HG02610 (cell line): ENCODE data around the gene HDAC4.

Source experiments
- ATAC-seq: cut with Tn5 transposase; IDR thresholded peaks from one replicate; pipeline ENCODE4 v1.9.1; 2021; ENCODE audit warnings: mild to moderate bottlenecking, moderate library complexity; ENCODE audit not compliant: unreplicated experiment

Gene HDAC4

DNA sequence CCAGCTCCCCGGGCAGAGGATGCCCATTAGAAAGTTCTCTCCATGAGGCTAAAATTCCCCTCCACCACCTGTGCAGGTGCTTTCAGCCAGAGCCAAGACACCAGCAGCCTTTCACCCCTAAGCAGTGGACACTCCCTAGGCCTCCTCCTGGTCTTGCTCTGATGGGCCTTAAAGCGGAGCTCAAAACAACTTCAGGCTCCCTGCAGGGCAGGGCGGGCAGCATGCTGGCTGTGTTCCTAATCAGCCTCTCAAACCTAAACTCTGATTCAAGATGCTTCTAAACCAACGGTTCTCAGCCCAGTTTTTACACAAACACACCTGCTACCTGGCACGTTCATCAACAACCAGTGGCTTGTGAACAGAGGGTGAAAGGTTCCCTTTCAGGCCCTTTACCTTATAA lies 298.6 kb downstream of the HDAC4 start:
- no peak for ATAC-seq

DNA sequence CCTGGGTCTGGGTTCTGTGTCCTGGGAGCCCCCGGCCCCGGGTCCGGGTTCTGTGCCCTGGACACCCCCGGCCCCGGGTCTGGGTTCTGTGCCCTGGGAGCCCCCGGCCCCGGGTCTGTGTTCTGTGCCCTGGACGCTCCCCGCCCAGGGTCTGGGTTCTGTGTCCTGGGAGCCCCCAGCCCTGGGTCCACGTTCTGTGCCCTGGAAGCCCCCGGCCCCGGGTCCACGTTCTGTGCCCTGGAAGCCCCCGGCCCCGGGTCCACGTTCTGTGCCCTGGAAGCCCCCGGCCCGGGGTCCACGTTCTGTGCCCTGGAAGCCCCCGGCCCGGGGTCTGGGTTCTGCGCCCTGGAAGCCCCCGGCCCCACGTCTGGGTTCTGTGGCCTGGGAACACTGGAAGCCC lies 299.0 kb downstream of the HDAC4 start:
- ATAC-seq: no peak

GRCh38 chr2:239101071-239101470 lies 299.7 kb downstream of the HDAC4 start:
- no peak for ATAC-seq

DNA sequence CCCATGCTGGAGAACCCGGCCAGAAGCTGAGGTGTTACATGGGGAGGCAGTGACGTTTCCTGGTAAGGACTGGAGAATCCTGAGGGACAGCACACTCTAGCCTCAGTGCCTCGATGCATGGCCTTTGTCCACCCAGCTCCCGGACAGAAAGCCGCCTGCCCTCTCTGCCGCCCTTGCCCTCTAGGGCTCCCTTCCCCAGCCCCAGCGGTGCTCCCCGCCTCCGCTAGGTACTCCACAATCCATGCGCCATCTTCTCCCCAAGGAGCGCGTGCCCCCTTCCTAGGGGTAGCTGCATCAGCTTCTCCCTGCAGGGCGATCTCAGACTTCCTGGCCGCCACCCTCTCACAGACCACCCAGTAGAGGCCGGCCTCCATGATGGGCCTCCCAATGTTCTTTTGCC lies 301.3 kb downstream of the HDAC4 start:
- no peak for ATAC-seq

DNA sequence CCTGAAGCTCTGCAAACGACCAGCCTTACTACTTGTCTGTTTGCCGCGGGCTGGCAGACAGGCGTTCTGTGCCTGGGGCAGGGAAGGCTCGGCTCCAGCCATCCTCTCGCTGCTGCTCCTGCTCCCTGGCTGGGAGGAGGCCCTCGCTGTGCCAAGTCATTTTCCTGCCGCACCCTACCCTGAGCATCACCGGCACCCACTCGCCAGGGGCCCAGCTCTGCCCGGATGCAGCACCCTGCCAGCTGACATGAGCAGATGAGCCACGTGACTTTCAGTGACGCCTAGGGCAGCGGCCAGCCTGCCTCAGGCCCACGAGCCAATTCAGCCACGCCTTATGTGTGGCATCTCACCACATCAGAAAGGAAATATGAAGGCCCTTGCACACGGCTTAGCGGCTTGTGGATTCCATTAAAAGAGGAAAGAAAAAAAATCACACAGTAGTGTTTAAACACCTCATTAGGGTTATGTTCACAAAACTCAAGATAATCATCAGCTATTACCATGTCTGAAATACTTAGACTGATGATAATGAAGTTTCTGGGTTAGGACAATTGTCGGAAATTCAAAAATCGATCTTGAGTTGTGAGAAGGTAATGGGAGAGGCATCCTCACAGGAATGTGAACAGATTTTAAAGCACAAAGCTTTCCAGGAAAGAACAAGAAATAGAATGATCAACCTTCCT lies 302.4 kb downstream of the HDAC4 start:
- ATAC-seq: no peak

DNA sequence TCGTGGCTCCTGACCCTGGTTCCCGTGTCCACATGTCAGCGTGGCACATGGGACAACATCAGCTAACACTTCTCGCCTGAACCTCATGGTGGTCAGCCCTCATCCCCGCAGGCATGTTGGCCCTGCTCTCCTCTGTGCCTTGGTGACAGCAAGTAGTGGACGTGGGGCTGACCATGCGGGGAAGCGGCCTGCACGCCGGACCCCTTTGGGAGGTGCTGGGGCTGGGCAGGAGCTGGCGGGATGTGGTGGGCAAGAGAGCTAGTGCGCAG lies 303.5 kb downstream of the HDAC4 start:
- no peak for ATAC-seq

DNA sequence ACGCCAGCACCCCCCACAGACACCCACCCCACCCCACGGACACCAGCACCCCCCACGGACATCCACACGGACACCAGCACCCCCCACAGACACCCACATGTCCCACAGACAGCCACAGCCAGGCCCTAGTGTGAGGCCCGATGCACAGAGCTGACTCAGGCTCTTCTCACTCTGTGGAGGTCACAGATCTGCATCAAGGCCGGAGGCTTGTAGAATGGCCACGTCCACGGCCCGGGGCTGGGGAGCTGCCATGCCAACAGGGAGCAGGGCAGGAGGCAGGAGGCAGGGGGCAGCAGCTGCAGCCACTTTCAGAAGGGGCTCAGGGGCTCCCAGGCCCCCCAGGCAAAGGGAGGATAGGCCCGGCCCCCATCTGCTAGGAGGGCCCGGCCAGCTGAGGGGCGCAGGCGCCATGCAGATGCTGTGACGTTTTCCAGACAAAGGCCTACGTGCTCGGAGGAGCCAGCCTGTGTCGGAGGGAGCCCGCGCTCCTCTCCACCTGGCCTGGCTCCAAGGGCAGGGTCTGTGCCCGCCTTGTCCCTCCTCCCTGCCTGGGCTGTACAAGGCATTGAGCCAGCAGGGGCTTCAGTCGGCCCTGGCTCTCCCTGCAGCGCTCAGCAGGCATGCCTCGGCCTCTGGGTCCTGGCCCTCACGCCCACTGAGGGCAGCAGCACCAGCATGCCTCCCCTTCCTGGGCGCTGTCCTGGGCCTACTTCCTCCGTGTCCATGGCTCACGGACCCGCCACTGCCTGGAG lies 304.0 kb downstream of the HDAC4 start:
- ATAC-seq: no peak

- ATAC-seq: no peak
Observed at GRCh38 chr2:239095460-239096081, 305.2 kb downstream of the HDAC4 start.

DNA sequence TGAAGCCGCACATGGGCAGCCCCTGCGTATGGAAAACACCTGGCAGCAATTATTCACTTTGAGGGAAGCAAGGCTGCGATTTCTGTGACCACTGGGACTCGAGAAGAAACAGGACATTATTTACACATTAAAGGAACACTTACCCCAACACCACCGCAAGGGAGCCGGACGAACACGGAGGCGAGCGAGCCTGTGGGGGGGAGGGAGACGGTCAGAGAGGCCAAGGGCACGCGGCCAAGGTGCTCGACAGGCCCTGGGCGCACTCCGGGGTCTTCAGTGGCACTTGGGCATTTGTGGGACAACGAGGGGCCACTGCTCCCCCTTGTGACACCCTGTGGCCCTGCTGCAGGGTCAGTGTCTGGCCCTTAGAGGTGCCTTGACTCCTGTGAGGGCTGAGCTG lies 306.0 kb downstream of the HDAC4 start:
- no peak for ATAC-seq

- ATAC-seq: no peak
Observed at GRCh38 chr2:239093952-239094351, 306.9 kb downstream of the HDAC4 start.

DNA sequence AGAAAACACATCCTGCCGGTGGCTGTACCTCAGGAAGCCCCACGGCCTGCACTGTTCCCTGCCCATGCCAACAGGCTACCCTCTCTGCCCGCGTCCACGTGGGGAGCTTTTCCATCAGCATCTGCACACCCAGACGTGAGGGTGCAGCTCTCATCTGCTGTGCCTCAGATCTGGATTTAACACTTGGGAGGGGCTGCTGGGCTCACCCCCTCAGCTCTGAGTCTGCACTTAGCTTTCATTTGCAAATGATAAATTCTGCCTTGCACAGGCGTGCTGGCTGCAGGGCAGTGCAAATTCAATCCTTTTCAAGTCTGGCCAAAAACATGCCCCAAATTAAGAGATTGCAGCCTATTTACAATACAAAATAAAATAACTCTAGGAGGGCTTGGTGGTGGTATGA lies 307.3 kb downstream of the HDAC4 start:
- no peak for ATAC-seq

DNA sequence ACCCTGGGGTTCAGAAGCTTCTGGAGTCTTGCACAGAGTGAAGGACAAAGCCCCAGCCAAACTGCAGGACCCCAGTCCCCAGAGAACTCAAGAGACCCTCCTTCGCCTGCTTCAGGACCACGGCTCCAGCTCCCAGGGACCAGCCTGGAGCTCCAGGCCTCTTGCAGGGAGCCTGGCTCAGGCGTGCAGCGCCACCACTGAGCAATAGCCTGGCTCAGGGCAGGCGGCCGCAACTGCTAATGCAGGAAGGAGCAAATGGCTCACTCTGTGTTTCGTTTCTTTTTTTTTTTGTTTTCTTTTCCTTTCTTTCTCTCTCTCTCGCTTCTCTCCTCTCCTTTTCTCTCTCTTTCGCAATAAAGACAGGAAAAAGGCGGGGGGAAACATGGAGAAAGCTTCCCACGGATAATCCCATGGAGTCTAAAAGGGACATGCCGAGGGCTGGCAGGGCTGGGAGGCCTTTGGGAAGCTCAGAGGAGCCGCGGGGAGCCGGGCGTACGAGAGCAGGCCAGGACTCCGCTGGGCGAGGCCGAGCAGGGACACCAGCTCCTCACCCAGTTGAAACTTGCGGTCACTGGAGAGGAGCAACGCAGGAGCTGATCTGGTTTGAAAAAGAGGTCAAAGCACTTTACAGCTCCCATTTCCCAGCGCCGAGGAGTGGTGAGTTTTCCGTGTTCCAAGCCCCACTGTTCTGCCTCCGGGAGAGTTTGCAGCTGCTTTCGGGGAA lies 308.1 kb downstream of the HDAC4 start:
- ATAC-seq: no peak

DNA sequence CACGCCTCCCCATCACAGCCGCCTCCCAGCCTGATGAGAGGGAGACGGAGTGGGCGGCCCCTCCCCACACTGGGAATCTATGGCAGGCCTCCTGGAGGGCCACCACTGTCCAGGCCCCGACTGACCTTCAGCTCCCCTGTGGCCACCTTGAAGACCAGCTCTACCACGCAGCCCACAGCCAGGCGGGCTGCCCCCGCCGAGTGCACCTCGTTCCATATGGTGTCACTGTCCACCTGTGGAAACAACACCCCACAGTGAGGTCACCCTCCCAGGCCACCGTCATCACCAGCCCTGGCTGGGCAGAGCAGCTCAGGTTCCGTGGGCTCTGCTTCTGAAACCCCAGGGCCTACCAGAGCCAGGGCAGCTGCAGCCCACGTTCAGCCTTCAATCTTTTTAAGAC lies 310.9 kb downstream of the HDAC4 start:
- ATAC-seq: no peak

- ATAC-seq: no peak
Observed at GRCh38 chr2:239087046-239087710, 313.6 kb downstream of the HDAC4 start.

DNA sequence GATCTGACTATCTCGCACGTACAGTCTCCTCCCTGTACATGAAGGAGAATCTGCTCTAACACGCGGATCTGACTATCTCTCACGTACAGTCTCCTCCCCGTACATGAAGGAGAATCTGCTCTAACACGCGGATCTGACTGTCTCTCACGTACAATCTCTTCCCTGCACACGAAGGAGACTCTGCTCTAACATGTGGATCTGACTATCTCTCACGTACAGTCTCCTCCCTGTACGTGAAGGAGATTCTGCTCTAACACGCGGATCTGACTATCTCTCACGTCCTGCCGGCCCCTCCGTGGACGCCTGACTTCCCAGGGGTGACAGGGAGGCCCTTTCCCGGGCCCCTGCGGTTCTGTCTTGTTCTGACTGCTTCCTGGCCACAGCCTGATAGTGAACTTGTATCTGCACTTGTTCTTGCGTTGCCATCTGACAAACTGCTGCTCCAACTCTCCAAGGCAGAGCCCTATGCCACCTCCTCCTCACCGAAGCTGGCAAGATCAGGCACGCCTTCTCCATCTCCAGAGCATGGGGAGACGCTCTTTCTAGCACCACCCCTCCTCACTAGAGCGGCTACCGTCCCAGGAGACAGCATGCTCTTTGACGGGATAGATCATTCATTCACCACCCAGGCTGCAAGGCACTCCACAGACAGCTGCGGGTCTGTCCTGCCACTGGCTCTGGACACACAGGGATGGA lies 314.3 kb downstream of the HDAC4 start:
- ATAC-seq: no peak

GRCh38 chr2:239085201-239085992 lies 315.4 kb downstream of the HDAC4 start:
- ATAC-seq: no peak

DNA sequence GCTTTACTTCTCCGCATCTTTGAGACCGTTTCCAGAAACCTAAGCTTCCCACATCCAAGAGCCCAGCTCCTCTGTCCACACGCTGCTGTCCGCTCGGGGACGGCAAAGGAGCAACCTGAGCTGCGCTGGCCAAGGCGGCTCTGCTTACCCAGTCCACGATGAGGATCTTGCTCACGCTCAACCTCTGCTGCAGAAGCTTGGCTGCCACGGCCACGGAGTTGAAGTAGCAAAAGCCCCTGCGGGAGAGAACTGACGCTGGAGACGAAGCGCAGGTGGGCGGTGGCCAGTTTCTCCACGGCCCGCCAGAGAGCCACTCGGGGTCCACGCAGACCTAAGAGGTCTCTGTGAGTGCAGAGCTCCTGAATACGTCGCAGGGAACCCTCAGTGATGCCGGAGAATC lies 316.8 kb downstream of the HDAC4 start:
- no peak for ATAC-seq

GRCh38 chr2:239082425-239082824 lies 318.4 kb downstream of the HDAC4 start:
- ATAC-seq: no peak

DNA sequence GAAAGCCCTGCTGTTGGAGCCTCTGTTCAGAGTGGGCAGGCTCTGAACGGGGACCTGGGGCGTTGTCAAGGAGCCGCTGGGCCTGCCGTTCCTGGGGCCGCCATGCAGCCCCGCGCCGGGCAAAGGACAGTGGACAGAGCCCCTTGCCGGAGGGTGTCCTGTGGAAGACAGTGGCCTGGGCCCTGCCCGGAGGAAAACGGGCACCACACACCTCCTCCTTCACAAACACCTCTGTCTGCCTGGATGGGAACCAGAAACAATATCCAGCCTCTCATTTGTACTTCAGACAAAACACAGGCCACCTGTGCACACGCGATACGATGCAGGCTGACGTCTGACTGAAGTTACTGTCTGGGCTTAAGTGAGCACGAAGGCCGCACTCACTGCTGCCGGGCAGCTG lies 319.2 kb downstream of the HDAC4 start:
- no peak for ATAC-seq

DNA sequence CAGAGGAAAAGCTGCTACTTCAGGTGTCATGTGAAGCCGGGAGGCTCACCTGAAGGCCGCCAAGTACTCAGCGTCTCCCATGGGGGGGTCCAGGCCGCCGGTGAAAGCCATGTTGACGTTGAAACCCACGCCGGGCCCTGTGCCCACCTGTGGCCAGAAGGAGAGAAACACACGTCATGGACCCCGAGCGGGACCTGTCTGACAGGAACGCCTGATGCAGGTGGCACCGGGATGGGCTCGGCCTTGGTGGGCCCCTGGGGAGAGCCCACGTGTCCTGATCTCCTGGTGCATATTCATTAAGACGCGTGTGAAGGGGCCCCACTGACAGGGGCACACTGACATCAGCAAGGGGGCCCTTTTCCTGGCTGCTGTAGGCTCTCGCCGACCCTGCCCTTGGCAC lies 319.8 kb downstream of the HDAC4 start:
- ATAC-seq: no peak
